NCI-H187 (cell line): ENCODE measurements around the gene C1QTNF3.

Source experiments
- DNase-seq, 2 experiments: peaks; one replicate each; lab custom pipeline; 2025; lab: John Stamatoyannopoulos, UW

Gene C1QTNF3

DNA sequence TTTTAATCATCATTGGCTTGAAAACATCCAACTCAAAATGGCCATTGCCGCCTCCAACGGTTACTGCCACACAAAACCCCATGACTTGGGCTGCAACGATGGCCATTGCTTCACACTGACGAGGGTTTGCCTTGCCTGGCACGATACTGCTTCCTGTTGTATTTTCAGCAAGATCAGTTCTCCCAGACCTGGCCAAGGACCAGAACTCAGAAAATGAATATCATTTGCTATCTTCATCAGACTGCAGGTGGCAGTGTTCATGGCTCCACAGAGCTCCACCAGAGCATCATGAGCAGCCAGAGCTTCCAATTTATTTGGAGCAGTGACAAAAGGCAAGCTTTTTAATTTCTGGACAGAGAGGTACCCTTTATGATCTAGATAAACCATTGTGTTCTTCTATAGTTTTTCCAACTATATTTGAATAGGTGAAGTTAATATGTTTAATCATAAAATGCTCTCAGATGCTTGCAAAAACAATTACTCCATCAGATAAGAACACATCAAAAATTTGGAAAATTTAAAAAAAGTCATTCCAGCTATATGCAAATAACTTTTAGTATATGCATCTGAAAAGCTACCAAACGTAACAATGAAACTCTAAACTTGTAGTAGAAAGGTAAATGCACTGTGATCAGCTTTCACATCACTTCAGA, 45.6 kb downstream of the C1QTNF3 start:
- no peak for DNase-seq

DNA sequence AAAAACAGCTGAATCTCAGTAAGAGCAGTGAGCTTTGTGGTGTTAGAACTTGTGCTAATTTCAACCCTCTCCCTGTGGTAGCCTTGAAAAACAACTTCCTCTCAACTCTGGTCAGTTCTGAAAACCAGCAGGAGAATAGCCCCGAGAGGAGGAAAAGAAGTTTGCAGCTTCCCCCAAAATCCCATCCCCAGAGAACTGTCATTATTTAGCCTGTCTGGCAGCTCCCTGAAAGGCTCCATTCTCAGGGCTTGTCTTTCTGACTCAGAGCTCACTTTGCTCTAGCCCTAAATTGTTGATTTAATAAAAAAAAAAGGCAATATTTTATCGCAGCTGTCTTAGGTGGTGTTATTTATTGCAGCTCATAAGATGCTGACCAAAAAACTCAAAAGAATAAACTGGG, 47.1 kb downstream of the C1QTNF3 start:
- DNase-seq: no peak

GRCh38 chr5:33994845-33995244, 48.2 kb downstream of the C1QTNF3 start:
- DNase-seq: no peak

DNA sequence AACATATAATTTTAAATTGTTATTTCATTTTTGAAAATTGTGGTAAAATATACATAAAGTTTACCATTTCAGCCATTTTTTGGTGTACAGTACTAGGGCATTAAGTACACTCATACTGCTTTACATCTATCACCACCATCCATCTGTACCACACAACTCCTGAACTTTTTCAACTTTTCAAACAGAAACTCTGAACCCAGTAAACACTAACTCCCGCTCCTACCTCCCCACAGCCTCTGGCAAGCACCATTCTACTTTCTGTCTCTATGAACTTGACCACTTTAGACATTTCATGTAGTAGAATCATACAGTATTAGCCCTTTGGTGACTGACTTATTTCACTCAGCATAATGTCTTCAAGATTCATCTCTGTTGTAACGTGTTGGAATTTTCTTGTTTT, 50.1 kb downstream of the C1QTNF3 start:
- no peak for DNase-seq

DNA sequence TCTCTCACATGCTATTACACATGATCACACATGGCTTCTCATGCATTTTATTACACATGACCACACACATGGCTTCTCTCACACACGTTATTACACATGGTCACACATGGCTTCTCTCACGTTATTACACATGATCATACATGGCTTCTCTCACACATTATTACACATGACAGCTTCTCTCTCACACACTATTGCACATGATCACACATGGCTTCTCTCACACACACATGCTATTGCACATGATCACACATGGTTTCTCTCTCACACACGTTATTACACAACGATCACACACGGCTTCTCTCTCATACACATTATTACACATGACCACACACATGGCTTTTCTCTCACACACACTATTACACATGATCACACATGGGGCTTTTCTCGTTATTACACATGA, 57.6 kb downstream of the C1QTNF3 start:
- DNase-seq: no peak

- no peak for DNase-seq
These were observed 58.3 kb downstream of the C1QTNF3 start, which contains the start of gene SLC45A2 for GRCh38 chr5:33984671-33985124. TSS of gene SLC45A2 (minus strand) at chr5:33984693. CDS start at chr5:33984583, 110 bp downstream.

GRCh38 chr5:33984178-33984577, 58.8 kb downstream of the C1QTNF3 start:
- DNase-seq: no peak

DNA sequence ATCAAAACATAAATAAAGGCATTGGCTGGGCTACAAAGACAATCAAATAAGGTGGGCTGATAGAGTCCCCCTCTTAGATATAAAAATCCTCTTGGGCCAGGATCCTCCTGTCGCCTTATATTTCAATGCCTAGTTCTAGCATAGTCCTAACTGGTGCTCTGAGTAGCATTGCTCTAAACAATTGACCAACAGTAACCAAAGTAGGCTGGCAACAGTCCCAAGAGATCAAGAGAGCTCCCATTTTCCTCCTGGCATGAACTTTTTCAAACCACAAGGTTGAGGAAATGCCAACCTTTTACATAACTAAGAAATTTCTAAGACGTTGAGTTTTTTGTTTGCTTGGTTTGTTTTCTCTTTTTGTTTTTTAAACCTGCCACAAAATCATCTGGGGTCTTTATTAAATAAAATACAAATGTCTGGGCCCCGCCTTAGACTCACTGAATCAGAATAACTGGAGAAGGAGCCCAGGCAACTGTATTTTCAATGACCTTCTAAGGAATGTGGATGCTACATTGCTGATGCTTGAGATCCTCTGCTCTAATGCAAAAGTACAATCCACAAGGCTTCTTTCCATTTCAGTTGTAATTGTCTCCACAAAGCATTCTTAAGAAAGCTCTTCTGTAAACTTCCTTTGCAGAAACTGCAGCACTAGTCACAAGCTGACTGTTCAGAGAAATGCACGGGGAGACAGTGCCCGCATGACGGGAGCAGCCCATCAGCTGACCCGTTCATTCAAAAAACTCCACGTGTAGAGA, 61.4 kb downstream of the C1QTNF3 start:
- DNase-seq: no peak

GRCh38 chr5:33980030-33980429, 63.0 kb downstream of the C1QTNF3 start:
- DNase-seq: no peak

DNA sequence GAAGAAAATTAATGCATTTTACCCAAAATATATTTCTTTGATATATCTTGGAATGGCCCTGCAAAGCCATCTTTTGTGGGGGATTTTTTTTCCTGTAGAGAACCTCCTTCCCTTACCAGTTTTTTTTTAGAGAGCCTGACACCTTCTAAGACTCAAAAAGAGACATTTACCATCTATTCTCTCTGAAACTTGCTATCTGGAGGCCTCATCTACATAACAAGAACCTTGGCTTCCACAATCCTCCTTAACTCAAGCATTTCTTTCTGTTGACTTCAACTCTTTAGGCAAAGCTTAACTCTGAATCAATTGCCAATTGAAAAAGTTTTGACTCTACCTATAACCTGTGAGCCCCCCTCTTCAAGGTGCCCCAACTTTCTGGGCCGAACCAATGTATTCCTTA, 64.7 kb downstream of the C1QTNF3 start:
- no peak for DNase-seq

DNA sequence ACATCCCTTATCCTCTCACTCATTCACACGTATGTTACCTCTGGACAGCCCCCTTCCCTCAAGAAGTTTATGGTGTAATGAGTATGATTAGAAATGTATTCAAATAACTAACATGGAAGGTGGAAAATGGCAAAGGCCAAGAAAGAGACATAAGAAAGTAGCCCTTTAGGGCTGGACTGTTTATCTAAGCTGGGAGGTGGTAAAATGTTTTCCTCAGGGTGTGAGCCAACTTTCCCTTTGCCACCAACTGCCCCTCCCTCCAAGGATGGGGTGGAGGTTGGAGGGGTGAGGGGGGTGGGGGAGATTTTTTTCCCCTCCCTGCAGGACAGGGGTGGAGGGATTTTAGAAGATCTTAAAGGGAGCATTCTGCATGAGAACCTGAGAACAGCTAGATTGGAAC, 66.7 kb downstream of the C1QTNF3 start:
- DNase-seq: no peak

DNA sequence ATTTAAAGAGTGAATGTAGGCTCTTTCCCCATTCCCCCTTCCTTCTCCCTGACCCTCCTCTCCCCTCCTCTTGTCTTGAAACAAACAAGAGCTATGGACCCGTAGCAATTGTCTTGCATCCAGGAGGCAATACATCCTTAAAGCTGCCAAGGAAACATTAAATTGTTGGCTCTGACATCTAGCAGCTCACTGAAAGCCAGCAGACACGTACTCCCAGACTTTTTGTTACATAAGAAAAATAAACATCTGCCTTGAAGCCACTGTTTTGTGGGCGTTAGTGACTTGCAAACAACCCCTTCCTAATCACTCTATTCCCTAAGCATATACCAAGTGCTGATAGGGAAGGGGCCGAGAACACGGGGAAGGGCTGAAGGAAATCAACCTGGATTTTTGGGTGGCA, 67.2 kb downstream of the C1QTNF3 start:
- DNase-seq: no peak

DNA sequence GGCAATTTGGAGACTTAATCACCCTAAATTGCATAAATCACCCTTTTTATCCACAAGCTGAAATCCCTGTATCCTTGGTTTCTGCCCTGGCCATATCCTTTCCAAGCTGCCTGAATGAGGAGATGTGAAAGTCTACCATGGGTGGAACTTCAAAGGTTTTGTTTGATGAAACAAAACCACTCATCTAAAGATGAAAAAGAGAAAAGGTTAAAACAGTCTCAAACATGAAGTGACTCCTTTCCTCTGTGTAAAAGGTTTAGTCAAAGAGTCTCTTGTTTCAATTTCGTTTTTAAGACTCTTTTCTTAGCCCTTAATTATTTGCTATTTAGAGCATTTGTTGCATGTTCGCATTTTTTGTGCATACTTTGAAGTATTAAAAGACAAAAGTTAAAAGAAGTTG, 69.7 kb downstream of the C1QTNF3 start:
- DNase-seq: no peak

DNA sequence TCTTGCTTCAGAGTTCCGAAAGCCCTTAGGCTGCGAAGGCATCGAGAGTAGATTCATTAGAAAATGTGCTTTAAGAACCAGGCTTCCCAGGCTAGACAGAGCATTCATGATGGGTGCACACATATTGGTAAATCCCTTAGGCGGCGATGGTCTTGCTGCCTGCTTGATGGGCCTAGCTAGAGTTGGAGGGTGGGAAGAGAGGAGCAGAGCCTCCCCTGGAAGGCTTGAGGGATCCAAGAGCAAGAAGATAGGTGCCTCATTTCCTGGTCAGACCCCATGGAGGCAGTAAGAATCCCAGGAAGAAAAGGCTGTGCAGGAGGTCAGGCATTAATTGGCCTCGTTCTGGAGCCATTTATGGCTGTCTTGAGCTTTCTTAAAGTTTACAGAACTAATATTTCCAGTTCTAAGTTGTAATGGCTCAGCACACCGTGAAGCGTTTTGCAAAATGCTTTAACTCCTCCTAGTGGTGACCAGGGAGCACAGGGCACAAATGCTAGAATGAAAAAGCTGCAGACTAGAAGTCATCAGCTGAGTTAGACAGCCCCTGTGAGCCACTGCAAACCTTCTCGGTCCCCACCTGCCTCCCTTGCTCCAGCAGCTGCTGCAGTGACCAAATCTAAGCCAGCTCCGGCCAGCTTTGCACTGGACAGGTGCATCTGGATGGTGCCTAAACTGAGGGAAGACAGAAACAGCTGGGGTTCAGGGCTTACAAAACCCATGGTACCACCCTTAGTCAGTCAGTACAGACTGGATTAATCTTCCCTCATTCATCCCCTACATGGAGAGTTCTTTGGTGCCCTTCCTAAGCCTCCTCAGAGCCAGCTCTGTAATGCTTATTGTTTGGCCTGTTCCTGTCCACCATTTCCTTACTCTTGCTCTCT, 73.2 kb downstream of the C1QTNF3 start:
- DNase-seq: peak in 1 of 2 experiments; percentile 35

DNA sequence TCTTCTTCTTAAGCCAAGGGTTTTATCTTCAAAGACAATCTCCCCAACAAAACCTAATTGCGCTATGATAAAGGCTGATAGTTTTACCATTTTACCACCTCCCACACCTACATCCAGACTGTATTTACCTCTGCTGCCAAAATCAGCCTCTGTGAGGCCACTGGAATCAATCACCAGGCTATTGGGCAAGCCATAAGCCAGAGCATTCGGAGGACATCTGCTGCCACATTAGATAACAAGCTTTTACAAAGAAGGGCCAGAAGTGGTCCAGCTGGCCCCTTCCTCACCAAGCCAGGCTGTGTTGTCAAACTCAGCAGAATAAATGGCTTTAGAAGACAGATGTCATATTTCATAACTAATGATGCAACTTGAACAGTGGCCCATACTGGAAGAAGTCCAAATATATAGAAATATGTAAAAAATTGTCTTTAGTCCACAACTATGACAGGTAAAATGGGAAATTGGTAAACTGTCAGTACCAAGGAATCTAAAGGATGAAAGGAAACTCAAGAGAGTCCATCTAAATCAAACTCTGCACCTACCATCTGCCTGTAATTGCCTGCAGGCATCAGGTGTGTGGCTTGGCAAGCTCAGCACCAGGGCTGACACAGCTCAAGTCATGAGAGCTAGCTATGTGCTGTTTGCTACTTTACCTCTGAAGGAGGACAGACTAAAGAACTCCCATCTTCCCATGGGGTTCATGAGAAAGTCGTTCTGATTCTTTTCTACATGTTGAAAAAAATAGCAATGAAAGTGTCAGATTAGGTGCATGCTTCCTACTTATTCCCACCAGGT, 74.6 kb downstream of the C1QTNF3 start:
- DNase-seq: no peak
